ENCODE measurements around the gene CNOT9.
"Not testable (repeated sequence)": the region's sequence is repeated elsewhere in the genome, so short reads cannot be mapped to it uniquely, and the experiment has no call there.

The CNOT9 gene, protein sequence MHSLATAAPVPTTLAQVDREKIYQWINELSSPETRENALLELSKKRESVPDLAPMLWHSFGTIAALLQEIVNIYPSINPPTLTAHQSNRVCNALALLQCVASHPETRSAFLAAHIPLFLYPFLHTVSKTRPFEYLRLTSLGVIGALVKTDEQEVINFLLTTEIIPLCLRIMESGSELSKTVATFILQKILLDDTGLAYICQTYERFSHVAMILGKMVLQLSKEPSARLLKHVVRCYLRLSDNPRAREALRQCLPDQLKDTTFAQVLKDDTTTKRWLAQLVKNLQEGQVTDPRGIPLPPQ

DNA sequence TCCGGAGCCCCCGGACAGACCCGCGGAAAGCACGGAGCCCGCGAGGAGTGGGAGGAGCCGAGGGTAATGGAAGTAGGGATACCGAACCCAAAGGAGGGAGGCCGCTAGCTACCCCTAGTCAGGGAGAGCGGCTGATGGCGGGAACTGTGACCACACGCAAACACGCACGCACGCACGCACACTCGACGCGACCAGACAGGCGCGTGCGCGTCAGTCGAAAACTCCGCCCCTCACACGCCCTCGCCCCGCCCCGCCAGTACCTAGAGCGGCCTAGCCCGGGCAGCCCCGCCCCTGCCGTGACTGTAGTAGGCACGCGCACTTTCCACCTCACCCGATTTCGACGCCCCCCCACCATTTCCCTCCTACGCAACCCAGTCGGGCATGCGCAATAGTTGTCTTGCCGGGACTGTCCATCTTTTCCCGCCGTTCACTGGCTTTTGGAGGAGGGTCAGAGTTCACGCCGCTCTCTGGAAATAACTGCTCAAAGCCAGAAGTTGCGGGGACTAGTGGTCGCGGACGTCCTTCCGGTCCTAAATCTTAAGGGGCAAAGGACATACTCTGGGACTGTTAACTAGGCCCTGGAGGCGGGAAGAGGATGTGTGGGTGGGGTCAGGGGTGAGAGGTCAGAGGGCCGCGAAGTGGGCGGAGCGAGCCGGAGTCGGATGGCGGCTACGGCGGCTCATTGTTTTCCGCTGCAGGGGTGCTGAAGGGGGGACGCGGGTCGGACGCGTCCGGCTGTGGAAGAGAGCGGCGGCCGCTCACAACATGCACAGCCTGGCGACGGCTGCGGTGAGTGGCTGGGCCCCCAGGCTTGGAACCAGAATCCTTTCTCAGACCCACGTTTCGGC lies at the start of gene CNOT9, which contains the start of gene USP37:
TSS of gene CNOT9 (plus strand) at position 650 of the 848 bp plus-strand sequence. CDS start at position 766, 116 bp downstream.
TSS of gene USP37 (minus strand) at position 162 of the 848 bp plus-strand sequence. CDS start 9,698 bp downstream, outside the sequence.
- peak; percentile 89 for DNase-seq (ENCODE audit: low read depth, low spot score)

- no peak for DNase-seq (ENCODE audit: low read depth, low spot score)
These were observed 49.8 kb upstream of the CNOT9 start for GRCh38 chr2:218518876-218519275.

- no peak for DNase-seq (ENCODE audit: low read depth, low spot score)
These were observed 45.0 kb upstream of the CNOT9 start for GRCh38 chr2:218523651-218524050.

DNA sequence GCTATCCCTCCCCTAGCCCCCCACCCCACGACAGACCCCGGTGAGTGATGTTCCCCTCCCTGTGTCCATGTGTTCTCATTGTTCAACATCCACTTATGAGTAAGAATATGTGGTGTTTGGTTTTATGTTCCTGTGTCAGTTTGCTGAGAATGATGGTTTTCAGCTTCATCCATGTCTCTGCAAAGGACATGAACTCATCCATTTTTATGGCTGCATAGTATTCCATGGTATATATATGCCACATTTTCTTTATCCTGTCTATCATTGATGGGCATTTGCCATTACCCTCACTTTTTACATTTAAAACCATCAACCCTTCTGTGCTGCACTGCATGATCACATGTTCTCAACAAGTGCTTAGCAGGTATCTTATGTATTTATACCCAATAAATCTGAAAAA lies 40.2 kb upstream of the CNOT9 start:
- not testable (repeated sequence) for DNase-seq (ENCODE audit: low read depth, low spot score)

GRCh38 chr2:218529990-218530389 lies 38.6 kb upstream of the CNOT9 start:
- no peak for DNase-seq (ENCODE audit: low read depth, low spot score)

DNA sequence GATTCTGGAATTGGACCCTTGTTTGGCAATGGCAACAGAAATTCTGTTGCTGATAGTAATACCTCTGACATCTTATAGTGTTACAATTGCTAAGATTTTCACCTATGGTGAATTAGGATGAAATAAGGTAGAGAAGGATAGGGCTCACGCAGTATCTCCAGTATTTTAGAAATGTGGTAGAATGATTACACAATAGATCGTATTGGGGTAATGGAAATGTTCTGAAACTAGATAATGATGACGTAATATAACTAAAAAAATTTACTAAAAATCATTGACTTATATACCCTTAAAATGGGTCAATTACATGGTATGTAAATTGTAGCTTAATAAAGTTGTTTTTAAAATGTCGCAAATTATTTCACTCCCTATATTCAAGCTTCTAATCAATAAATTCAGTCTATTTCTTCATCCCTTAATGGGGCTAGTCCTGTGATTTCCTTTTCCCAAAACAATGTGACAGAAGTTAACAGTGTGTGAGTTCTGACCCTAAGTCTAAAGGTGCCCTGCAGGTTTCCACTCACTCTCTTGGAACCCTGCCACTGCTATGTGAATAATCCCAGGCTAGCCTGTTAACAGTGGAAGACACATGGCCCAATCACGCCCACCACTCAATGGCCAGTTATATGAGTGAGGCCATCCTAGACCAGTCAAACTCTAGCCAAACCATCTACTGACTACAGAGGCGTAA lies 31.7 kb upstream of the CNOT9 start:
- no peak for DNase-seq (ENCODE audit: low read depth, low spot score)

- DNase-seq (ENCODE audit: low read depth, low spot score), result no peak
These were observed 28.6 kb upstream of the CNOT9 start for GRCh38 chr2:218540015-218540414.

DNA sequence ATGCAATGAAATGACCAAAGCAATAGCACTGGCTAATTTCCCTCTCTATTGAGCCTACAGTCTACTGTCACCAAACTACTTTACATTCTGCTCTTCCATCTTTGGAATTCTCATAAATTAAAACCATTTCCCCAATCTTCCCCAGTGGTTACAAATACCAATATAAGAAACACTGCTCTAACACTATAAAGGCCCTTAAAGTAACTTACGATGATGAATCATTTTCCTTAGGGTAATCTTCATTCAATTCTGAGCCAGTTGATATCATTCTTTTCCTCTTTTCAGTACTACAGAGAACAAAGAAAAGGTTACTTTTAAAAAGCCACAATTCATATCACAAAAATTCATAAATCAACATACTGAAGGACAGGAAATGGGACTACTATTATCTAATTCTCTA lies 22.6 kb upstream of the CNOT9 start:
- DNase-seq (ENCODE audit: low read depth, low spot score), result no peak

GRCh38 chr2:218547511-218547910 lies 21.1 kb upstream of the CNOT9 start:
- no peak for DNase-seq (ENCODE audit: low read depth, low spot score)

DNA sequence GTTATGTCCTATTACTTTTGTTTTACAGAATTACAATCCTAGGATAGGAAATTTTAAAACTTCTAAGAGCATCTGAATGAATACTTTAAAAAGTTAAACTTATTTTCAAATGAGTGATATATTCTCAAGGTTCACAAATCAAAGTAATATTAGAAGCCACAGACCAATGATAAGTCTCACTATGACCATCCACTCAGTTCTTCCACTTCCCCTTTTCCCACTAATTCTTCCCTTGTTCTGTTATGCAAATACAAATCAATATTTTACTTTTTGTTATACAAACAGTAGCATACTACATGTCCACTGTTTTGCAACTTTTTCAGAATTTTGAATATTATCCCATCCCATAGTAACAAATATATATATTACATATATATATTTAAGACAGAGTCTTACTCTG lies 20.7 kb upstream of the CNOT9 start:
- DNase-seq (ENCODE audit: low read depth, low spot score), result no peak

- DNase-seq (ENCODE audit: low read depth, low spot score), result not testable (repeated sequence)
These were observed 14.4 kb upstream of the CNOT9 start for GRCh38 chr2:218554225-218554624.

DNA sequence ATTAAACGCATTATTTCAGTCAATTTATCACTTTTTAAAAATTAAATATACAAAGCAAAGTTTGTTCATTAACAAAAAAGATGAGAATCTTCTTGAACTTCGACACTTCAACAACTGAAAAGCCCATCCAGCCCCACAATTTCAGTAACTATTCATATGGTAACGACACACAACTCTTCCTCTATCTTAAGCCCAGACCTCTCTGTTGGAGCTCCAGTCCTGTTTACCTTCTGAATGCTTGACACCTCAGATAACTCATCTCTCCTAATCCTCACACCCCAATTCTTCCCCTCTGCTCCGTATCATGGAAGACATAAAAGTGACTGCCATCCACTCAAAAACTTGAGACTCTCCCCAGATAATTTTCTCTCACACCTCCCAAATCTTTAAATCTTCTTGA lies 13.1 kb upstream of the CNOT9 start:
- no peak for DNase-seq (ENCODE audit: low read depth, low spot score)

DNA sequence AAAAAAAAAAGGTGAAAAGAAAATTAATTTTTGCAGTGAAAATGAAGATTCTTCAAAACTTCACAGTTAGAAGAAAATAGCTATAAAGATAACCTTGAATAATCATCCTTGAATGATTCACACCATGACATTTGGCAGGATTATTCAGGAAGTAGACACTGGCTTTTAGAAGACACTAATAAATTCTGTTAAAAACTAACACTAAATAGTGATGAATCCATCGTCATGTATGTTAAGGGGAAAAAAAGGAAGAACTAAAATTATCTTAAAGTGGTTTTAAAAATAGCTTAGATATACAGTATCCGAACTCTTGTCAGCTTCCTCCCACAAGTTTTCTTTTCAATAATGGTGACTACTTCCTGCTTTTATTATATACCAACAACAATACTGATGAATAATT lies 10.7 kb upstream of the CNOT9 start:
- DNase-seq (ENCODE audit: low read depth, low spot score), result no peak

- no peak for DNase-seq (ENCODE audit: low read depth, low spot score)
These were observed 9.7 kb upstream of the CNOT9 start for GRCh38 chr2:218558986-218559385.

DNA sequence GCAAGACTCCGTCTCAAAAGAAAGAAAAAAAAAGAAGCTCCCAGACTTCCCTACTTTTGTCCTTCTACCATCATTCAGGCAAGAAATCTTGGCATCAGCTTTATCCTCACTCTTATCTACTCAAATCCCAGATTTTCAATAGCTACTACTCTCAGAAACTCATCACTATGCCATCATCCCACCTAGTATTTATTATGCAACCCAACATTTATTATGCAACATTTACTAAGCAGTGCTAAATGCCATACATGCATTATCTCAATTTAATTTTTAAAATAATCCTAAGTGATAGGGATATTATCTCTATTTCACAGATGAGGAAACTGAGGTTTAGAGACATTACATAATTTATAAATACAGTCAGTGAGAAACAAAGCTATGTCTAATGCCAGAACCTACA lies 4.6 kb upstream of the CNOT9 start:
- no peak for DNase-seq (ENCODE audit: low read depth, low spot score)

GRCh38 chr2:218566296-218566695 lies 2.3 kb upstream of the CNOT9 start:
- no peak for DNase-seq (ENCODE audit: low read depth, low spot score)

DNA sequence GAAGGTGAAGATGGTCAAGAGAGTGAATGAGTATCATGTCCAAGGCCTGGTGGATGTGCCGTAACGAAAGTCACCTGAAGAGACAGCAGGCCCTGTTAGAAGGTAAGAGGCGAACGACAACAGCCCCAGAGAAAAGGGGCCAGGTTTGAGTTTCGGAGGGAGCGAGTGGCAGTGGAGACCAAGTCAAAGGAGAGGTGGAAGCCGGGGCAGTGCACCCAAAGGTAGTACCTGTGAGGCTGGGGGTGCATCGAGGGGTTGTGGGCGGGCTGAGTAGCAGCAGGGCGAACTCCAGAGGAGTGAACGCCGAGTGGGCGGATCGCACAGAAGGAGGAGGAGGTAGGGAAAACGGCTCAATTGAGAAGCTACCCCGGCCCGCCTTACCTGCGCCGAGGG lies 846 bp upstream of the CNOT9 start:
- no peak for DNase-seq (ENCODE audit: low read depth, low spot score)

DNA sequence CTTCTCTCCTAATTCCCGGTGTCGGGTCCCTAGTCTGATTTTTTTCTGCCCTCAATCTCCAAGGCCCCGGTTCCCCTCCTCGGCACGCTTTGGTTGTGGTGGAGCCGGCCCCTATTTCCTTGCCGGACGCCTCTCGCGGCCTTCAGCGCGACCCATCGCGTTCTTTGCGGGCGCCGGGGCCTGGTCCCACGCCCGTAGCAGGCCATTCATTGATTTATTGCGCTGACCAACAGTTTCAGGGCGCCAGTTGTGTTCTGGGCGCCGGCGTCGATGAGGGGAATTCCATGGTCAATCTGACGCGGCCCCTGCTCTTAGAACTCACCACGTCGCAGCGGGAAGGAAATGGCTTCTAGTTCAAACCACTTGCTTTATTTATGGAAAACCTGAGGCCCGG lies 396 bp downstream of the CNOT9 start:
- DNase-seq (ENCODE audit: low read depth, low spot score), result peak; percentile 10

DNA sequence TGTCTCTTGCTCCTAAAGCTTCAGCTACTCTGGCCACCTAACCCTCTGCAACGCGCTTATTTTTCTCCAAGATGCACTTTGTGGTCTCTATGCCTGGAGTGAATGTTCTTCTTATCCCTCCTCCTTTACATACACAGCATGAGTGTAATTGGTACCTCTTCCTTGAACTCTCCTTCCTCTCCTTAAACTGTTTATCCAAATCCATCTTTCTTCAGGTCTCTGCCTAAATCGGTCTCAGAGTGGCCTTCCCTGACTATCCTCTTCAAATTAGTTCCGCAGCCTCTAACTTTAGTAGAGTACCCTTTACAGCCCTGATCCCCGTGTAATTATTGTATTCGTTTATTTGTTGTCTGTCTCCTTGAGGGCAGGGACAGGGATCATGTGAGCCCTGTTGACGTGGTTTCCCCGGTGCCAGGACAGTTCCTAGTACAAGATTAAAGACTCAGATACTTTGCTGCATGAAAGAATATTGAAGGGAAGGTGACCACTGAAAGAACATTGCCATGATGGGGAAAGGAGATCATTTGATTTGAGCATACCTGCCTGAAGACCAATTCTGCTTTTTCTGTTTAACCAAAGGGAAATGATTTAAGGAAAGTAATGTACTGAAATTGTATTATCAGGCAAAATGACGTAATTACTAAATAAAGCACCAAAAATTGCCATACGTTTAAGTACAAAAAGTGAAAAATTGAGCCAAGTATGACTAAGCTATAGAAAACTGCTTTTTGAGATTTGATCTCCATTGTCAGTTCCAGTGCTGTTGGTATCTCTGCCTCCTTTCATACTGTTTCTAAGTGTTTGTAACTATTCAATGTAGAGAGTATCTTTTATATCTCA lies 1.2 kb downstream of the CNOT9 start:
- DNase-seq (ENCODE audit: low read depth, low spot score), result no peak

DNA sequence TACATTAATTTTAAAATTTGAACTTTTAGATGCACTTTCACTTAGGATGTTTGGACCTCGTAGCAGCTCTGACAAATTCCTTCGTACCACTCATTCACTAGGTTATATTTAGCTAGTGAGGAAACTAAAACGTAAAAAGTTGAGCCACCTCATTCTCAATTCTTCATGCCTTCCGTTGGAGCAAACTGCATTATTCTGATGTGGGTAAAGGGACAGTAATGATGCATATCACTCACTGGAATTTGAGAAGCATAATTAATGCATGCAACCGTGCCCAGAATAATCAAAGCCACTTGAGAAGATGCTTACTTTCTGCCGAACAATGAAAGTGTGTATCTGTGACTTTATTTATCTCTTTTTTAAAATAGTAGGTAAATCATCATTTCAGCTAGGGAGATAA lies 2.2 kb downstream of the CNOT9 start:
- no peak for DNase-seq (ENCODE audit: low read depth, low spot score)

GRCh38 chr2:218576854-218577253 lies 8.2 kb downstream of the CNOT9 start:
- DNase-seq (ENCODE audit: low read depth, low spot score), result no peak
